A549 (cell line): ENCODE measurements around the gene TNFRSF13B. TPM values are rescaled to one million over a fixed set of nuclear protein-coding genes. Genes with fewer than 3 reads are reported as not detected.

Experiments
- ATAC-seq, 2 experiments: fragments of 200-7000 bp in 1 of 2; fragments of >200 bp in 1 of 2; cut with Nextera tagmentation in 1 of 2; cut with Tn5 transposase in 1 of 2; 3 replicates each; pipeline versions ENCODE4 v1.8.0 to v1.9.1; 2018 to 2020; ENCODE audit warnings: mild to moderate bottlenecking in 1 of 2, moderate library complexity in 1 of 2
- CTCF ChIA-PET: fragments of 300-600 bp; sonication (Branson Sonifier 250); formaldehyde crosslinking; extraction: SDS; loops from one replicate; lab custom pipeline; 2021; ENCODE audit warnings: antibody characterized with exemption, inconsistent platforms; lab: Yijun Ruan, JAX
- POLR2A ChIA-PET: fragments of 350-600 bp; formaldehyde crosslinking; extraction: SDS; loops from one replicate; lab custom pipeline; 2021; ENCODE audit warnings: antibody characterized with exemption, inconsistent platforms; lab: Yijun Ruan, JAX
- DNase-seq, 2 experiments: peaks; one replicate each; pipeline versions ENCODE4 v3.0.0 to v3.0.0-alpha.2; 2011 to 2016; ENCODE audit warnings: low read depth in 1 of 2, low spot score in 1 of 2
- FAIRE-seq: peaks from 2 replicates; lab custom pipeline; 2011; peaks lifted over from hg19 to GRCh38; lab: Jason Lieb, UNC
- H3K27ac ChIP-seq, 2 experiments: fragments of >200 bp; sonication (Bioruptor Twin); formaldehyde crosslinking; 3 replicates each; pipeline ENCODE4 v1.5.1; 2016 to 2017
- H3K4me1 ChIP-seq: fragments of >200 bp; sonication (Bioruptor Twin); formaldehyde crosslinking; 3 replicates; pipeline ENCODE4 v1.6.1; 2016
- H3K4me2 ChIP-seq: fragments of >200 bp; sonication (Bioruptor Twin); formaldehyde crosslinking; 3 replicates; pipeline ENCODE4 v1.6.1; 2016
- H3K4me3 ChIP-seq: fragments of >200 bp; sonication (Bioruptor Twin); formaldehyde crosslinking; 3 replicates; pipeline ENCODE4 v1.5.1; 2016
- H3K9me3 ChIP-seq: fragments of >200 bp; sonication (Bioruptor Twin); formaldehyde crosslinking; 3 replicates; pipeline ENCODE4 v1.6.1; 2016
- CBX2 ChIP-seq: fragments of 200-600 bp; sonication (generic); IDR thresholded peaks from 2 replicates; pipeline ENCODE4 v1.6.1; 2016; ENCODE audit warnings: low read depth, mild to moderate bottlenecking, borderline replicate concordance
- CEBPB ChIP-seq, 2 experiments: fragments of >200 bp in 1 of 2; sonication (Bioruptor Twin) in 1 of 2; formaldehyde crosslinking in 1 of 2; IDR thresholded peaks; 2 replicates each; pipeline ENCODE4 v1.6.1; 2012 to 2016
- CHD4 ChIP-seq: fragments of 200-600 bp; sonication (generic); IDR thresholded peaks from 2 replicates; pipeline ENCODE4 v1.6.1; 2016; ENCODE audit warnings: antibody characterized with exemption, mild to moderate bottlenecking, borderline replicate concordance
- EHF ChIP-seq: fragments of 250-450 bp; sonication (Bioruptor Pico); IDR thresholded peaks from 2 replicates; pipeline ENCODE4 v1.5.0; 2020; ENCODE audit warnings: mild to moderate bottlenecking
- GATA3 ChIP-seq: IDR thresholded peaks from 2 replicates; pipeline ENCODE4 v1.6.1; 2012; ENCODE audit warnings: borderline replicate concordance
- HOXB5 ChIP-seq: fragments of 250-450 bp; sonication (Bioruptor Pico); IDR thresholded peaks from 2 replicates; pipeline ENCODE4 v1.5.0; 2020; ENCODE audit warnings: mild to moderate bottlenecking, moderate library complexity
- KDM1A ChIP-seq: fragments of 200-600 bp; sonication (generic); IDR thresholded peaks from 2 replicates; pipeline ENCODE4 v1.6.1; 2016; ENCODE audit warnings: low read depth, mild to moderate bottlenecking
- KDM5A ChIP-seq: fragments of 200-600 bp; sonication (generic); IDR thresholded peaks from 2 replicates; pipeline ENCODE4 v1.6.1; 2016; ENCODE audit warnings: antibody characterized with exemption, mild to moderate bottlenecking
- MAFK ChIP-seq: fragments of 450-650 bp; IDR thresholded peaks from 2 replicates; pipeline ENCODE4 v1.6.1; 2014; ENCODE audit not compliant: partially characterized antibody
- NR3C1 ChIP-seq: fragments of >200 bp; sonication (Bioruptor Twin); formaldehyde crosslinking; IDR thresholded peaks from 3 replicates; pipeline ENCODE4 v1.6.1; 2017
- POLR2AphosphoS2 ChIP-seq: conservative IDR thresholded peaks from 2 replicates; pipeline ENCODE4 v1.6.1; 2012; ENCODE audit warnings: low read length, improper control_type of control experiment, inconsistent platforms
- RCOR1 ChIP-seq: fragments of 150-350 bp; IDR thresholded peaks from 2 replicates; pipeline ENCODE4 v1.6.1; 2014; ENCODE audit warnings: antibody characterized with exemption, low read length, low read depth
- RNF2 ChIP-seq: fragments of 200-600 bp; sonication (generic); IDR thresholded peaks from 2 replicates; pipeline ENCODE4 v1.6.1; 2016; ENCODE audit warnings: low read depth, mild to moderate bottlenecking, antibody characterized with exemption, moderate library complexity, borderline replicate concordance
- SMC3 ChIP-seq: fragments of >200 bp; sonication (Bioruptor Twin); formaldehyde crosslinking; IDR thresholded peaks from 3 replicates; pipeline ENCODE4 v1.6.1; 2018; ENCODE audit warnings: inconsistent platforms
- TFCP2L1 ChIP-seq: fragments of 250-450 bp; sonication (Bioruptor Pico); IDR thresholded peaks from 2 replicates; pipeline ENCODE4 v1.5.0; 2021; ENCODE audit warnings: mild to moderate bottlenecking
- TP53 ChIP-seq: fragments of 250-450 bp; sonication (Bioruptor Pico); IDR thresholded peaks from 2 replicates; pipeline ENCODE4 v1.5.0; 2021; ENCODE audit warnings: mild to moderate bottlenecking, moderate library complexity
- ZFP36 ChIP-seq: fragments of 450-650 bp; IDR thresholded peaks from 2 replicates; pipeline ENCODE4 v1.6.1; 2014; ENCODE audit warnings: borderline replicate concordance; ENCODE audit not compliant: partially characterized antibody
- ZNF302 ChIP-seq: fragments of 250-450 bp; sonication (Bioruptor Pico); IDR thresholded peaks from 2 replicates; pipeline ENCODE4 v1.9.0; 2021; ENCODE audit warnings: inconsistent platforms, mild to moderate bottlenecking, moderate library complexity
- ZSCAN20 ChIP-seq: fragments of 250-450 bp; sonication (Bioruptor Pico); IDR thresholded peaks from 2 replicates; pipeline ENCODE4 v1.8.0; 2022; ENCODE audit warnings: mild to moderate bottlenecking, moderate library complexity
- WGBS: methylation state at CpG from one replicate; pipeline ENCODE4 v1.1.6; 2017; ENCODE audit errors: missing lambda C conversion rate; 5-methylcytosine and 5-hydroxymethylcytosine counted together
- polyA plus RNA-seq, 4 experiments: library from polyadenylated mRNA; depleted of rRNA in 3 of 4; stranded (reverse); fragments of >200 nt; fragmentation: RNase III in 1 of 4; extraction: RNeasy Plus Mini Kit Qiagen cat#74134 plus additional on column Dnase treatment in 1 of 4; gene quantifications; 2 replicates in 3 of 4; 3 replicates in 1 of 4; pipeline ENCODE4 v1.2.3, GENCODE V29; 2011 to 2017
- TF ChIP-seq, protein P1 (sequence below): fragments of >200 bp; sonication (Bioruptor Twin); formaldehyde crosslinking; IDR thresholded peaks from 2 replicates; pipeline ENCODE4 v1.6.1; 2016
- TF ChIP-seq, protein P2 (sequence below): fragments of 450-650 bp; IDR thresholded peaks from 2 replicates; pipeline ENCODE4 v1.6.1; 2014; ENCODE audit warnings: antibody characterized with exemption
- TF ChIP-seq, protein P3 (sequence below): fragments of 150-350 bp; IDR thresholded peaks from 2 replicates; pipeline ENCODE4 v1.6.1; 2014; ENCODE audit warnings: low read depth, mild to moderate bottlenecking, low read length
- TF ChIP-seq, protein P4 (sequence below): fragments of >200 bp; sonication (Bioruptor Twin); formaldehyde crosslinking; IDR thresholded peaks from 3 replicates; pipeline ENCODE4 v1.6.1; 2016
- TF ChIP-seq, protein P5 (sequence below): fragments of 250-450 bp; sonication (Bioruptor Pico); IDR thresholded peaks from 2 replicates; pipeline ENCODE4 v1.5.0; 2020; ENCODE audit warnings: low read depth, mild to moderate bottlenecking, moderate library complexity
- TF ChIP-seq, protein P6 (sequence below): IDR thresholded peaks from 2 replicates; pipeline ENCODE4 v1.6.1; 2012

Gene TNFRSF13B
- polyA plus RNA-seq, 2 of the 4 experiments (the other 2 are of a cell fraction), result not detected

DNA sequence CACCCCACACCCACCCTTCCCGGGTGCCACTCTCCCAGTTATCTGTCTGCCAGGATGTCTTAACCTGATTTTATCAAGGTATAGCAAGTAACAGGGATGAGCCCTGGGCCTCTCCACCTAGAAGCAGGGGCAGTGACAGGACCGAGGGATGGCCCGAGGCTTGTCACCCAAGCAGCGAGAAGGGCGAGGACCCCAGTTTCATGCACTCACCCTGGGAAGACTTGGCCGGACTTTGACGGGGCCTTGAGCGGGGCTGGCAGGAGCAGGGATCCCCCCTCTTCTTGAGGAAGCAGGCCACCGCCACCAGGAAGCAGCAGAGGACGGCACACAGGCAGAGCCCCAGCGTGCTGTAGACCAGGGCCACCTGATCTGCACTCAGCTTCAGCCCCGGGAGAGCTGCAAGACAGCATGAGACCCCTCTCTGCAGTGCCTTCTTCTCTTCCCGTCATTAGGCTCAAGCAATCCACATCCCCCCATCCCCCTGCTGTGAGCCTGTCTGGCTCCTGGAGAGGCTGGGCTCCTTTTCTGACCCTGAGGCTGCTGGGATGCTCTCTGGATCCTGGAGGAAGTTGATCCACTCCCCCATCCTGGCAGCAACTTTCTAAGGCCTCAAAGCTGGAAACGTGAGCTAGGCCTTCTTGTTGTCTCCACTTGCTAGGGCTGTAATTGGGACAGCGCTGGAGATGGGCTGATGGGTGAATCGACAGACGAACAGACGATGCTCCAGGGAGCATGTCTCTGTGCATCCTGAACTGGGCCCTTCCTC is 31.6 kb downstream of the TNFRSF13B start:
- Histone ChIP-seq H3K4me2 (no peak overlapping the region), H3K4me3 (no peak overlapping the region), H3K4me1 (peaks cover 12% of the 10 kb centered on the region; the same call in 2 of the 3 replicates), H3K27ac (no peak overlapping the region), H3K9me3 (no peaks in the 10 kb centered on the region)
- no peak for TF ChIP-seq TFCP2L1 (CRISPR knock-in tag)
- CTCF ChIA-PET, result interaction anchor here (0.6 to 1.0 kb wide), 3 partner anchors 18 to 40 kb away, joined by 3 to 4 read pairs (median 3); no protein-coding TSS in a partner anchor
- 81% methylated on average over 18 of the region's 18 CpGs for WGBS
- POLR2A ChIA-PET, result no interaction called here
- FAIRE-seq, result no peak
- no peak for DNase-seq
- no peak for ATAC-seq

DNA sequence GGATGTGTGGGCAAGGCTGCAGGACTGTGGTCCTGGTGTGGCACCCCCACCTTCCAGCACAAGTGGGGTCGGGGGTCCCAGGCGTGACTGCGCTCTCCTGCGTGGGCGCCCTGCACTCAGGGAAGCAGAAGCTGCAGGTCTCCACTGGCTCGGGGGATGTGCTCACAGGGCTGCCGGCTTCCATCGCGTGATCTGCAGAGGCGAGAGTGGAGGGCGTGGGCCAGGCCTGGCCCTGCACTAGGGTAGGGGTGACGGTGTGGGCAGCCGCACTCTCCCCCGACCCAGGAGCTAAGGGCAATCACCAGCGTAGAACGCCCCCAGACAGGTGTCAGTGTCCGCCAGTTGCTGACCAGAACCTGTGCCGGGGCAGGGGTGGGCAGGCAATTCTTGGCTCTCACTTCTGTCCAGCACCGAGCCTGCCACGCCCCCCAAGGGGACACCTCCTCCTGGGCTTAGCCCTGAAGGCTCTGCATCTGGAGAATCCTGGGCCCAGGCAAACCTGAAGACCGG is 32.3 kb downstream of the TNFRSF13B start:
- CTCF ChIA-PET, result no interaction called here
- no peak for FAIRE-seq
- 86% methylated on average over 20 of the region's 21 CpGs for WGBS
- no peak for DNase-seq
- no peak overlapping the region for H3K27ac ChIP-seq
- H3K4me2 ChIP-seq, result no peak overlapping the region
- POLR2A ChIA-PET, result no interaction called here
- no peak for TF ChIP-seq TP53 (CRISPR knock-in tag)
- TF ChIP-seq EHF (CRISPR knock-in tag), result no peak
- no peak for TF ChIP-seq CEBPB (IDR thresholded peaks at IDR 0.05)
- TF ChIP-seq, protein P1, sequence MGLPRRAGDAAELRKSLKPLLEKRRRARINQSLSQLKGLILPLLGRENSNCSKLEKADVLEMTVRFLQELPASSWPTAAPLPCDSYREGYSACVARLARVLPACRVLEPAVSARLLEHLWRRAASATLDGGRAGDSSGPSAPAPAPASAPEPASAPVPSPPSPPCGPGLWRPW, result no peak
- TF ChIP-seq KDM1A, result no peak
- TF ChIP-seq HOXB5, result no peak
- no peak for TF ChIP-seq ZNF302 (CRISPR knock-in tag)
- no peak for TF ChIP-seq CBX2
- TF ChIP-seq ZFP36, result no peak
- TF ChIP-seq, protein P2, sequence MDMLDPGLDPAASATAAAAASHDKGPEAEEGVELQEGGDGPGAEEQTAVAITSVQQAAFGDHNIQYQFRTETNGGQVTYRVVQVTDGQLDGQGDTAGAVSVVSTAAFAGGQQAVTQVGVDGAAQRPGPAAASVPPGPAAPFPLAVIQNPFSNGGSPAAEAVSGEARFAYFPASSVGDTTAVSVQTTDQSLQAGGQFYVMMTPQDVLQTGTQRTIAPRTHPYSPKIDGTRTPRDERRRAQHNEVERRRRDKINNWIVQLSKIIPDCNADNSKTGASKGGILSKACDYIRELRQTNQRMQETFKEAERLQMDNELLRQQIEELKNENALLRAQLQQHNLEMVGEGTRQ, result no peak
- no peak for TF ChIP-seq RCOR1
- TF ChIP-seq RNF2, result no peak
- no peak for TF ChIP-seq ZSCAN20 (CRISPR knock-in tag)
- H3K9me3 ChIP-seq, result no peaks in the 10 kb centered on the region
- H3K4me1 ChIP-seq, result peaks cover 8% of the 10 kb centered on the region; the same call in 2 of the 3 replicates
- H3K4me3 ChIP-seq, result no peak overlapping the region
- ATAC-seq, result no peak

DNA sequence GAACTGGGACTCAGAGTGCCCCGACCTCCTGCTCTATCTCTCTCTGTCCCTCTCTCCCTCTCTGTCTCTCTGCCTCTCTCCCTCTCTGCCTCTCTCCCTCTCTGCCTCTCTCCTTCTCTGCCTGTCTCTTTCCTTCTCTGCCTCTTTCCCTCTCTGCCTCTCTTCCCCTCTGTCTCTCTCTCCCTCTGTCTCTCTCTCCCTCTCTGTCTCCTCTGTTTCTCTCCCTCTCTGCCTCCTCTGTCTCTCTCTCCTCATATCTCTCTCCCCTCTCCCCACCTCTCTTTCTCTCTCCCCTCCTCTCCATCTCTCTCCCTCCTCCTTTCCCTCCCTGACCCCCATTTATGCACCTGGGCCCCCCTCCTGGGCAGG is 32.7 kb downstream of the TNFRSF13B start:
- WGBS, result 13% methylated on average over 1 of the region's 1 CpG
- CTCF ChIA-PET, result no interaction called here
- Histone ChIP-seq H3K4me1 (peaks cover 8% of the 10 kb centered on the region; the same call in 2 of the 3 replicates), H3K4me3 (no peak overlapping the region), H3K4me2 (no peak overlapping the region), H3K27ac (no peak overlapping the region), H3K9me3 (no peaks in the 10 kb centered on the region)
- ATAC-seq (peak in 1 of 2 experiments; percentile 9; a peak in 1 of 6 replicates), FAIRE-seq (no peak), DNase-seq (no peak)
- TF ChIP-seq, protein P3, sequence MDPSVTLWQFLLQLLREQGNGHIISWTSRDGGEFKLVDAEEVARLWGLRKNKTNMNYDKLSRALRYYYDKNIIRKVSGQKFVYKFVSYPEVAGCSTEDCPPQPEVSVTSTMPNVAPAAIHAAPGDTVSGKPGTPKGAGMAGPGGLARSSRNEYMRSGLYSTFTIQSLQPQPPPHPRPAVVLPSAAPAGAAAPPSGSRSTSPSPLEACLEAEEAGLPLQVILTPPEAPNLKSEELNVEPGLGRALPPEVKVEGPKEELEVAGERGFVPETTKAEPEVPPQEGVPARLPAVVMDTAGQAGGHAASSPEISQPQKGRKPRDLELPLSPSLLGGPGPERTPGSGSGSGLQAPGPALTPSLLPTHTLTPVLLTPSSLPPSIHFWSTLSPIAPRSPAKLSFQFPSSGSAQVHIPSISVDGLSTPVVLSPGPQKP, result no peak
- TF ChIP-seq, protein P4, sequence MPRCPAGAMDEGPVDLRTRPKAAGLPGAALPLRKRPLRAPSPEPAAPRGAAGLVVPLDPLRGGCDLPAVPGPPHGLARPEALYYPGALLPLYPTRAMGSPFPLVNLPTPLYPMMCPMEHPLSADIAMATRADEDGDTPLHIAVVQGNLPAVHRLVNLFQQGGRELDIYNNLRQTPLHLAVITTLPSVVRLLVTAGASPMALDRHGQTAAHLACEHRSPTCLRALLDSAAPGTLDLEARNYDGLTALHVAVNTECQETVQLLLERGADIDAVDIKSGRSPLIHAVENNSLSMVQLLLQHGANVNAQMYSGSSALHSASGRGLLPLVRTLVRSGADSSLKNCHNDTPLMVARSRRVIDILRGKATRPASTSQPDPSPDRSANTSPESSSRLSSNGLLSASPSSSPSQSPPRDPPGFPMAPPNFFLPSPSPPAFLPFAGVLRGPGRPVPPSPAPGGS, result no peak
- TF ChIP-seq GATA3, result no peak
- no peak for TF ChIP-seq KDM5A
- no peak for TF ChIP-seq HOXB5
- no peak for TF ChIP-seq CBX2
- TF ChIP-seq SMC3, result no peak
- no peak for TF ChIP-seq CHD4
- TF ChIP-seq, protein P5, sequence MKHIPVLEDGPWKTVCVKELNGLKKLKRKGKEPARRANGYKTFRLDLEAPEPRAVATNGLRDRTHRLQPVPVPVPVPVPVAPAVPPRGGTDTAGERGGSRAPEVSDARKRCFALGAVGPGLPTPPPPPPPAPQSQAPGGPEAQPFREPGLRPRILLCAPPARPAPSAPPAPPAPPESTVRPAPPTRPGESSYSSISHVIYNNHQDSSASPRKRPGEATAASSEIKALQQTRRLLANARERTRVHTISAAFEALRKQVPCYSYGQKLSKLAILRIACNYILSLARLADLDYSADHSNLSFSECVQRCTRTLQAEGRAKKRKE, result no peak
- TF ChIP-seq, protein P6, sequence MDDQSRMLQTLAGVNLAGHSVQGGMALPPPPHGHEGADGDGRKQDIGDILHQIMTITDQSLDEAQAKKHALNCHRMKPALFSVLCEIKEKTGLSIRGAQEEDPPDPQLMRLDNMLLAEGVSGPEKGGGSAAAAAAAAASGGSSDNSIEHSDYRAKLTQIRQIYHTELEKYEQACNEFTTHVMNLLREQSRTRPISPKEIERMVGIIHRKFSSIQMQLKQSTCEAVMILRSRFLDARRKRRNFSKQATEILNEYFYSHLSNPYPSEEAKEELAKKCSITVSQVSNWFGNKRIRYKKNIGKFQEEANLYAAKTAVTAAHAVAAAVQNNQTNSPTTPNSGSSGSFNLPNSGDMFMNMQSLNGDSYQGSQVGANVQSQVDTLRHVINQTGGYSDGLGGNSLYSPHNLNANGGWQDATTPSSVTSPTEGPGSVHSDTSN, result no peak
- no peak for TF ChIP-seq EHF (CRISPR knock-in tag)
- no peak for TF ChIP-seq NR3C1
- TF ChIP-seq MAFK, result no peak
- TF ChIP-seq POLR2AphosphoS2, result no peak
- no peak for TF ChIP-seq ZNF302 (CRISPR knock-in tag)
- POLR2A ChIA-PET, result no interaction called here
